Iris pigment epithelial cell (primary cell): ENCODE data around the gene RHCG.

Experiments used
- DNase-seq: peaks from one replicate; pipeline ENCODE4 v3.0.0-alpha.2; 2011; ENCODE audit warnings: low read depth

RHCG gene

GRCh38 chr15:89502867-89503595 lies 6.6 kb upstream of the RHCG start:
- DNase-seq = no peak

DNA sequence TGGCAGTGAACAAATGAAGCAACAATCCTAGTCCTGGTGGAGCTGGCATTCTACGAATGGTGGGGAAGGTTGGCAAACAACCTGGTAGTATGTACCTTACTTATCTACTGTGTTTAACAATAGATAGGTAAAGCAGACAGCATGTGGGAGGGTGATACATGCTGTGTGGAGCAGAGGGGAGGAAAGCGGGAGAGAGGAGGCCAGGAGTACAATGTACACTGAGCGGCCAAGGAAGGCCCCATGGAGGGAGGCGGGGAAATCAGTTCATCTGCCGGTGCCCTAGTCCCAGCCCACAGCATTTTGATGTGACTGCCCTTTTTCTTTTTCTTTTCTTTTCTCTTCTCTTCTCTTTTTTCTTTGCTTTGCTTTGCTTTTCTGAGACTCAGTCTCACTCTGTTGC lies 5.3 kb upstream of the RHCG start:
- no peak for DNase-seq

DNA sequence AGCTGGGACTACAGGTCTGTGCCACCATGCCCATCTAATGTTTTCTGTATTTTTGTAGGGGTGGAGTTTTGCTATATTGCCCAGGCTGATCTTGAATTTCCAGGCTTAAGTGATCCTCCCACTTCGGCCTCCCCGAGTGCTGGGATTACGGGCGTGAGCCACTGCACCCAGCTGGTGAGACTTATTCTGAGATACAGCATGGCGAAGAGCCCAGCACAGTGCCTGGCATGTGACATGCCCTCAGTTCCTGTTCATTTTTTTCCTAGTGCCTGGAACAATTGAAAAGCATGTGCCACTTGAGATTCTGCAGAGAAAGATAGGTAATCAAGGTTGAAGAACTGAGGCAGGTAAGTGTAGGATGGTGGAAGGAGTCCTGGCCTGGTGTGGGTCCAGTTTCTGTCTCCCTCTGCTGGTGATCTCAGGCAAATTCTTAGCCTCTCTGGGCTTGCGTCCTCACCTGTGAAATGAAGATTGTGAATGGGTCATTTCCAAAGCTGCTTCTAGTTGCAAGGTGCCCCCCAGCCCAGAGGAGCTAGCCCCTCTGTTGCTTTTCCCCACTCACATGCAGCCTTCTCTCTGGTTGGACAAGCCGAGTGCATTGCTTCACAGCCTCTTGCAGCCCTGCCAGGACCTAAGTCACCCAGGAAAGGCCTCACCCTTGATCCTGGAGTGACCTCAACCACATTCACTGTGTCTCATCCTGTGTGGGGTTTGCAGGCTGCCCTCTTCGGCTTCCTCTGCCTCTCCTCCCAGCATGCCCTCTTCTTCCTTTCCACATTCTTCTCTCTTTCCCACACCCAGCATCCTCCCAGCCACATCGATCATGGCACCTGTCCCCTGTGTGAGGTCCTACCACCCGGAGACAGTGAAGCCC lies 4.3 kb upstream of the RHCG start:
- no peak for DNase-seq

GRCh38 chr15:89499156-89499555 lies 2.8 kb upstream of the RHCG start:
- no peak for DNase-seq

DNA sequence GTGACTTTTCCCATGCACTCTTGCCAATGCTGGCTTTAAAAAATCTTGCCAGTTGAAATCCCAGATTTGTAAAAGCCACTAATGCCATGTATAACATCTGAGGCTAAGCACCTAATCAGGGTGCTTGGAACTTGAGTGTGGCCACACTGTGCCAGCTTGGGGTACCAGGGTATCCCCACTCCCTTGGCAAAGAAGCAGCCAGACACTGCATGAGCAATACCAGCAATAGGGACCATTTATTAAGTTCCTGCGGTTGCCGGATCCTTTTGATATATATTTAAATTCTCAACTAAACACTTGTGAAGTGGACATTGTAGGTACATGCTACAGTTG lies 2.2 kb upstream of the RHCG start:
- no peak for DNase-seq

DNA sequence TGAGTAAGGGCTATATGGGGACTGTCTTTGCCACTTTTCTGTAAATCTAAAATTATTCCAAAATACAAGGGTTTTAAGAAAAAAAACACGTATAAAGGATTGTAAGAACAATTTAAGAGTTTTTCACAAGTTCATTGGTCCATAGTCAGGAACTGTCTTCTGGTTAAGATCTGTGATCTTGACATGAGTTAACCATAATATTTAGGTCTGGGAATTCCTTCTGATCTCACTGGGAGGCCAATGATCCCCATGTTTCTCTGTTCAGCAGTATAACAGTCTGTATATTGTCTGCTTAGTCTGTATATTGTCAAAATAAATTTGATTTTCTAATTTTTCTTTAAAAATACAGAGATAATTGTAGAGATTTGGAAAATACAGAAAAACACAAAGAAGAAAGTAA lies 848 bp upstream of the RHCG start:
- no peak for DNase-seq

DNA sequence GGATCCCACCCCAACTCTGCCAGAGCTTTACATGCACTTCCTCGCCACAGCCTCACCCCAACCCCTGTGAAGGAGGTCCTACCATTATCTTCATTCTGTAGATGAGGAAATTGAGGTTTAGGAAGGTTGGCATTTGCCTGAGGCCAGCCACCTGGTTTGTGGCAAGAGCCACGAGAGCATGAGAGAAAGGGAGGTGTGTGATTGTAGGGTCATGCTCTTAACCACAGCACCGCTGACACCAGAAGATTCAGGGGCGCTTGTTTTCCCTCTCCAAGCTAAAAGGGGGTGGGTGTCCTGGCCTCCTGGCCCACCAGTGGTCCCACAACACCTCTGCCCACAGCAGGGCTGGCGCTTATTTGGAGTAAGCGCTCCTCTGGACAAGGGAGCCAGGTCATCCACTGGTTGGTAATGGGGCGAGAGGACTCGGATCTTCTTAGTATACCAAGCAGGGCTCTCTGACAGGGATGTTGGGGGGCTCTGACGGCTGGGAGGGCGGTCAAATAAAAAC lies 691 bp downstream of the RHCG start:
- DNase-seq = no peak

DNA sequence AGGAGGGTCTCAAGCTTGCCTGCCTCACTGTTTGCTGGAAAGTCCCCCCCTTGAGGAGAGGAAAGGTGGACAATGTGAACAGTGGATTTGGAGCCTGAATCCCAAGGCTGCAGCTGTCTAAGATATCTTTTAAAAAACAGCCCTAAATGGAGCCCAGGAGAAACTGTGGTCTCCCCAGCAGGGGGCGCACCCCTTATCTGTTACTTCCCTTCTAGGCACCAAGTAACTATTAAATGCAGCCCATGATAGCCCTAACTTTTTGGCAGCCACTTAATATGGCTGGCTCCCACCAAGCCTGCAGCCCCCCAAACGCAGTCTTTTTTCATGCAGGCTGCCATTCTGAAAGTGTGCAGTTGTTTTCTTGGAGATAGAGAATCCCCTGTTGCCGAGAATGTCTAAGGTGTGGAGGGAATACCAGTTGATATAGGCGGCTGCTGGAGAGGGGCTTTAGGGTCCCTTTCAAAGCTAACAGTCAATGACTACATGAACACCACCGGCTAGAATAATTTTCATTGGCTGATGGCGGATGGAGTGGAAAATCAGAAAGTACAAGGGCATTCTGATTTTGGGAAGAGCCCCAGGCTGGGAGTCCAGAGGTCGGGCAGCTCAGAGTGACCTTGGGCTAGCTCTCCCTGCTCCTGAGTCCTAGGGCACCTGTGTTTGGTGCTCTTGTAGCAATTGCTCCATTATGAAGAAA lies 1.3 kb downstream of the RHCG start:
- DNase-seq = peak; percentile 18

DNA sequence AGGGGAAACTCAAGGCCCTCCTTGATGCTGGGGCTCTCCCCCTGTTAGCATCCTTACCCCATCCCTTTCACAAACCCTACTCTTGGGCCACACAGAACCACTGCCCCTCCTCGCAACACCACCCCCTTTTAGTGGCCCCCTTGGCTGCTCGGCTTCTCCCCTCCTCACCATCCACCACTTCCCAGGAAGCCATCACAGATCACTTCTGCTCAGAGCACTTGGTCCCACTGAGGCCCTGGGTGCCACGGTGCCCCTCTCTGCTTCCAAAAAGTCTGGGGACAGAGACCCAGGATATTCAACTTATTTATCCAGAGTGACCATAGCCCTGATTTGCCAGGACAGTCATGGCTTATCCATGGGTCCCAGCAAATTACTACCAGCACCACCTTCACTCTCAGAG lies 2.4 kb downstream of the RHCG start:
- DNase-seq = no peak

GRCh38 chr15:89492934-89493631 lies 3.3 kb downstream of the RHCG start:
- DNase-seq = no peak

DNA sequence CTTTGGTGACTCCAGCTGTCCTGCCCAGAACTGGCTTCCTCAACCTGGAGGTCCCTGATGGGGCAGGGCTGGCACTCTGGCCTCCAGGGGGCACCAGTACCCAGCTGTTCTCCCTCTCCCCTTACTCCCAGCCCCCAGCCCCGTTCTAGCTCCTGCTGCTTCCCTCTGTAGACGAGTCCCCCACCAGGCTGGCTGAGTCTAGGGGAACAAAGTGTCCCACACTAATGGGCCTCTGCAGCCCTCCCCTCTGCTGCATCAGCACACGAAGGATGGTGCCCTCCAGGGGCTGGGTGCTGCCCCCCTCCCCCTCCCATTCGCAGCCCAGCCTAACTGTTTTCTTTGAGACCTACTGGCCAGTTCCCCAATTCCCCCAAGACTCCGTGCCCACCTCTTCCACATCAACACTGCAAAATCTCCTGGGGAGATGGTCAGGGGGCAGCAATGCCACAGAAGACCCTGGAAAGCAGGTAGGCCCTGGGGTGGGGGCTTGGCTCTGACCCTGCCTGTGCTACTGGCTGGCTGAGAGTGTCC lies 4.2 kb downstream of the RHCG start:
- DNase-seq = no peak

GRCh38 chr15:89490814-89491315 lies 5.5 kb downstream of the RHCG start:
- DNase-seq = no peak

- DNase-seq = no peak
Measured at GRCh38 chr15:89490081-89490813, 6.1 kb downstream of the RHCG start.

DNA sequence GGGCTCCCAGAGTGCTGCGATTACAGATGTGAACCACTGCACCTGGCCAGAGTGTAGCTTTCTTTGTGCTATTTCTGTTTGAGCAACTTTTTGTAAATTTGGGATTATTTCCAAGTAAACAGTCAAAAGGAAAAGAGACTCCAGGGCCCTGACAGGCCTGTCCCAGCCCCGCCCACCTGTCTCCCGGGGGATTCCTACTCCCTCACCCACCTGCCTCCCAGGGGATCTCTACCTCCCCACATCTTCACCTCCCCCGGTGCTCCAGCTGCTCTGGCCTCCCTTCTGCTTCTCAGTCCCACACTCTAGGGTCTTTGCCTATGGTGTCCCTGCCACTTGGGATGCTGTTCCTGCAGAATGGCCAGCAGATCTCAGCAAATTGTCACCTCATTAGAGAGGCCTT lies 7.0 kb downstream of the RHCG start:
- DNase-seq = no peak

DNA sequence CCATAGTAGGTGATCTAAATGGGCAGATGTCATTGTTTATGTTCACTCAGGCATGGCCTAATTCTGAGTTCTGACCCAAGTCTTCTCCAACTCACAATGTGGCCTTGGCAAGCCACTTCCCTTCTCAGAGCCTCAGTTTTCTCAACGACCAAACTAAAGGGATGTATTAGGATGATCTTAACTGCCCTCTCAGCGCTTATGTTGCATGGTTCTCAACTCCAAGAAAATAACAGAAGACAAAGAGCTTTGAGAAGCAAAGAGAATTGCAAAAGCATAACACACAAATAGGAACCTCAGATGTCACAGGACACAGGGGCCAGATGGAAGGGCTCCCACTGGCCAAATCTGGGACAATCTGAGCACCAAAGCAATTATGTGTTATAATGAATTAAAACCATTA lies 8.6 kb downstream of the RHCG start:
- DNase-seq = no peak

- no peak for DNase-seq
Measured at GRCh38 chr15:89486726-89487050, 9.7 kb downstream of the RHCG start.

- DNase-seq = no peak
Measured at GRCh38 chr15:89483079-89483478, 13.3 kb downstream of the RHCG start.

- peak; percentile 29 for DNase-seq
Measured at GRCh38 chr15:89482139-89482538, 14.2 kb downstream of the RHCG start.

GRCh38 chr15:89480505-89480904 lies 15.9 kb downstream of the RHCG start:
- DNase-seq = no peak

- no peak for DNase-seq
Measured at GRCh38 chr15:89479173-89479572, 17.2 kb downstream of the RHCG start.
